Measurements from ENCODE around the gene KAT2A.

The KAT2A gene

GRCh38 chr17:42135664-42136653 is 14.8 kb upstream of the KAT2A start:
- DNase-seq (ENCODE audit: low read depth in 2 of 2) = no peak

- no peak for DNase-seq (ENCODE audit: low read depth in 2 of 2)
Observed at GRCh38 chr17:42135151-42135550, 14.0 kb upstream of the KAT2A start.

DNA sequence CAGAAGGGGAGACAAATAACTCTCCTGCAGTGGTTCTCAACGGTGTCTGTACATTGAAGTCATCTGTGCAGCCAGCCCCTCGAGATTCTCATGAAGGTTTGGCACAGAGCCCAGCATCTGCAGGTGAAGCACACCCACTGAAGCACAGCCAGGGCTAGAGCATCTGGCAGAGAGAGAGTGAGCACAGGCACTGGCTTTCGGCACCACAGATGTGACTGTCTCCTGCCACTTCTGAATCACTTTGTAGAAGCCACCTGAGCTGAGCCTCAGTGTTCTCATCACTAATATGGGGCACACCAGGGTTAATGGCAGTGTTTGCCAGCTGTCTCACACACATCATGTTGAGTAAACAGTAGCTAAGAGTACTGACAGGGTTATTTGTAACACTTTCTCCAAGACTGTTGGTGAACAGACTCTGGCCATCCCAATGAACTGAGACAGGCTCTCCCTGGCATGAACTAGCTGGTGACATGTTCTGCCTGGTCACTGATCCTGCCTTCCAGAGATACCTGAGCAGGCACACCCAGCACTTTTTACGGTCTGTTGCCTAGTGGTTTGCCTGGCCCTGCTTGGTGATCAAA is 12.4 kb upstream of the KAT2A start:
- no peak for DNase-seq (ENCODE audit: low read depth in 2 of 2)

GRCh38 chr17:42132941-42133340 is 11.8 kb upstream of the KAT2A start:
- DNase-seq (ENCODE audit: low read depth in 2 of 2) = no peak

DNA sequence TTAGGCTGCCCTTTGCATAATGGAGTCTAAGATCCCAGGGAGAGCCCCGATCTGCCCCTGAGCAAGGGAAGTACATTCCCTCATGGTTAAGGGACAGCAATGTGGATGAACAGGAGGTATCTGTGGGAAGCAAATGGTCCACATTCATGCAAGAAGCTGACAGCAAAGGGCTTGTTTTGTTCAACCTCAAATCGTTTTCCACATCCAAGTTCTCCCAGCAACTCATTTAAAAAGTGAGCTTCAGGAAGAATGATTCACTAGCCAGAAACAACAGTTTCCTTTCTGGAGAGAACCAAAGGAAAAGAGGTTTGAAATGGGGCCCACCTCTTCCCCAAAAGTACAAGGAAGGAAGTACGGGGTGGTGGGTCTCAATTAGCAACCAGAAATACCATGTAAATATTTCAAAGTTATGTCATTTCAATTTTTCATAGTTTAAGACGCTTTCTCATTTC is 10.8 kb upstream of the KAT2A start:
- DNase-seq (ENCODE audit: low read depth in 2 of 2) = no peak

- no peak for DNase-seq (ENCODE audit: low read depth in 2 of 2)
Observed at GRCh38 chr17:42131232-42131631, 10.1 kb upstream of the KAT2A start.

GRCh38 chr17:42130310-42130936 is 9.3 kb upstream of the KAT2A start:
- no peak for DNase-seq (ENCODE audit: low read depth in 2 of 2)

- DNase-seq (ENCODE audit: low read depth in 2 of 2) = no peak
Observed at GRCh38 chr17:42129109-42129837, 8.1 kb upstream of the KAT2A start.

- DNase-seq (ENCODE audit: low read depth in 2 of 2) = no peak
Observed at GRCh38 chr17:42127414-42127813, 6.2 kb upstream of the KAT2A start.

DNA sequence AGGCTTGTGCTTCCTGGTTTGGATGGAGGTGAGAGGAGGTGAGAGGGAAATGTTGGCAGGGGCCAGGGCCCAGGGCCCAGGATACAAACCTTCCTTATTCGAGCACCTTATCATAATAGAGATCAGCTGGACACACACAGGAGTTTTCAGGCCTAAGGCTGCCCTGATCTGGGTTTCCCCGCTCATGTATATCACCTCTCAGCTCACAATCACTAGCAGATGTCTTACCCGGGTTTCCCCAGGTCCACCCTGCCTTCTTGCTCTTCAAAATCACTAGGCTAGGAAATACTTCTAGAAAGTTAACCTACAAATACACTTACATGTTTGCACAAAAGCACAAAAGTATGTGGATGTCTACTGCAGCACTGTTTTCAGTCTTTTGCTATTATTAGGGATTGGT is 5.7 kb upstream of the KAT2A start:
- no peak for DNase-seq (ENCODE audit: low read depth in 2 of 2)

- no peak for DNase-seq (ENCODE audit: low read depth in 2 of 2)
Observed at GRCh38 chr17:42125565-42125964, 4.4 kb upstream of the KAT2A start.

GRCh38 chr17:42124256-42124655 is 3.1 kb upstream of the KAT2A start:
- DNase-seq (ENCODE audit: low read depth in 2 of 2) = no peak

DNA sequence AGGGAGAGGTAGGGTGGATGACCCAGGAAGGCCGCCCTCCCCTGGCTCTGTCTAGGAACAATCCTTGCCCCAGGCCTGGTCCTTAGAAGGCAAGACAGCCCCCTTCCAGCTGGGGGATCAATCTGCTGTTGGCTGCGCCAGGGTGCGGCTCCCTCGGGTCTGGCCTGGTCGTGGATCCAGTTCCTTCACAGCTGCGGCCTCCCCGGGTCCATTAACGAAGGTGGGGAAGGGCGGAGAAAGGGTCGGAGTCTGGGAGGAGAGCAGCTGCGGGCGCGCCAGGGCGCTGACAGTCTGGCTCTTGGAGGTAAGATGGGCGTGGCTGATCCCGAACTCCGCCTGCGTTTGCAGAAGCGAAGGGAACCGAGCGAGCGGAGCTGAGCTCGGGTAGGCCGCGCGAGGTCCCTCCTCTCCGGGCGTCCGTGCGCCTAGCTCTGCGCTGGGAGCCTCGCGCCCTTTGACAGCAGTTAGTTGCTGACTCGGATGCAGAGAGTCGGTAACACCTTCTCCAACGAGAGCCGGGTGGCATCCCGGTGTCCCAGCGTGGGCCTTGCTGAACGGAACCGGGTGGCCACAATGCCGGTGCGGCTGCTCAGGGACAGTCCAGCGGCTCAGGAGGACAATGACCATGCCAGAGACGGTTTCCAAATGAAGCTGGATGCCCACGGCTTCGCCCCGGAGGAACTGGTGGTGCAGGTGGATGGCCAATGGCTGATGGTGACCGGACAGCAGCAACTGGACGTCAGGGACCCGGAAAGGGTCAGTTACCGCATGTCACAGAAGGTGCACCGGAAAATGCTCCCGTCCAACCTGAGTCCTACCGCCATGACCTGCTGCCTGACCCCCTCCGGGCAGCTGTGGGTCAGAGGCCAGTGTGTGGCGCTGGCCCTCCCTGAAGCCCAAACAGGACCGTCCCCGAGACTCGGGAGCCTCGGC is 1.5 kb upstream of the KAT2A start, which contains the start of gene HSPB9:
Gene HSPB9 (plus strand): TSS at position 434 of the 933 bp plus-strand sequence. CDS start 47 bp downstream, at position 481.
- no peak for DNase-seq (ENCODE audit: low read depth in 2 of 2)

GRCh38 chr17:42120161-42120769 is 902 bp downstream of the KAT2A start:
- DNase-seq (ENCODE audit: low read depth in 2 of 2) = no peak

- no peak for DNase-seq (ENCODE audit: low read depth in 2 of 2)
Observed at GRCh38 chr17:42119301-42119700, 1.9 kb downstream of the KAT2A start.

DNA sequence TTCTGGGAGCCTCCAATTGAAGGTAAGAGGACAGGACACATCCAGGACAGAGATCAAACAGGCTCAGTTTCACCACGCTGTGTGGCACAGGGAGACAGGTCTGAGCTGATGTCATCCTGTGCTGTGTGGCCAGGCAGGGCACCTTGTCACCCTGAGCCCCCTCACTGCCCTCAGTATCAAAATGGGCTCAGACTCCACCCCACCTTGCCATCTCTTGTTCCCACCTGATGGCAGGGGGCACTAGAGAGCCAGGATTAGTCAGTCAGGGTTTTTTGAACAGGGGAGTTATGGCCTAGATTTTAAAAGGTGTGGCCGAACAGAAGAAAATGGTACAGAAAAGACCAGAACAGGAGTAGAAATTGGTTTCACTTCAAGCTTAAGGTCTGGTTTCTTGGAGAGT is 2.6 kb downstream of the KAT2A start:
- peak in 1 of 2 donors; percentile 21 for DNase-seq (ENCODE audit: low read depth in 2 of 2)

- no peak for DNase-seq (ENCODE audit: low read depth in 2 of 2)
Observed at GRCh38 chr17:42118126-42118510, 3.0 kb downstream of the KAT2A start.

DNA sequence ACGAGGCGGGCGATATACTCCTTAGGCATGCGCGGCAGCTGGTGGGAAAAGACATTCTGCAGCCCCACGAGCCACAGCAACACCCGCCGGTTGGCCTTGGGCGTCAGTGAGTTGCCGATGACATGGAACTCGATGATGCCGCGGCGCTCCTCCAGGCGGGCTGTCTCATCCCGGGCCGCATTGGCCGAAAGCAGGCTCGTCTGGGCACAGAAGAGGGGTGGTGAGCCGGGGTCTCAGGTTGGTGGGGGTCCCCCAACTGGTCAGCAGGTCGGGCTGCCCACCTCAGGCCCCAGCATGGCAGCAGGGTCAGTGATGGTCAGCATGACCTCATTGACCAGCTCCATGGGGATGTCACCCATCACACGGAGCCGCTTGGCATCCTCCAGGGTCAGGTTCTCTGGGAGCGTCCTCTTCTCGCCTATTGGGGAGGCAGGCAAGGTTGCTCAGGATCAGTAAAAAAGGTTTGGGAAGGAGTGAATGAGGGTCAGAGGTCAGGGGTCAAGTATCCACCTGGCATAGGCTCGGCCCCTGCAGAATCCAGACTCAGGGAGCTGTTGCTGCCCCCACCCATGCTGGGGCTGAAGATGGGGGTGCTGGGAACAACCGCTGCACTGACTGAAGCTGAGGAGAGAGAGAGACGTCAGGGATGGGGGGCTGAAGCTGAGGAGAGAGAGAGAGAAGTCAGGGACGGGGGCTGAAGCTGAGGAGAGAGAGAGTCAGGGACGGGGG is 3.6 kb downstream of the KAT2A start:
- DNase-seq (ENCODE audit: low read depth in 2 of 2) = no peak

- peak; percentile 49 to 71 for DNase-seq (ENCODE audit: low read depth in 2 of 2)
Observed at GRCh38 chr17:42116705-42117396, 4.3 kb downstream of the KAT2A start.
